Hepatocyte (in vitro differentiated cells): Measurements from ENCODE around the gene NLRP5.

Experiments used
- EZH2 ChIP-seq: fragments of 200-600 bp; sonication (generic); IDR thresholded peaks from 2 replicates; pipeline ENCODE4 v1.6.1; 2016; ENCODE audit warnings: antibody characterized with exemption, mild to moderate bottlenecking, borderline replicate concordance
- EZH2phosphoT487 ChIP-seq: fragments of 200-600 bp; sonication (generic); IDR thresholded peaks from one replicate; pipeline ENCODE4 v1.6.1; 2018; ENCODE audit warnings: antibody characterized with exemption, mild to moderate bottlenecking, low read depth, moderate library complexity; ENCODE audit not compliant: unreplicated experiment, severe bottlenecking
- TF ChIP-seq, protein P1 (sequence below): fragments of 200-600 bp; sonication (generic); IDR thresholded peaks from 2 replicates; pipeline ENCODE4 v1.5.1; 2016; ENCODE audit warnings: antibody characterized with exemption, mild to moderate bottlenecking; ENCODE audit not compliant: poor library complexity

- TF ChIP-seq, protein P1, sequence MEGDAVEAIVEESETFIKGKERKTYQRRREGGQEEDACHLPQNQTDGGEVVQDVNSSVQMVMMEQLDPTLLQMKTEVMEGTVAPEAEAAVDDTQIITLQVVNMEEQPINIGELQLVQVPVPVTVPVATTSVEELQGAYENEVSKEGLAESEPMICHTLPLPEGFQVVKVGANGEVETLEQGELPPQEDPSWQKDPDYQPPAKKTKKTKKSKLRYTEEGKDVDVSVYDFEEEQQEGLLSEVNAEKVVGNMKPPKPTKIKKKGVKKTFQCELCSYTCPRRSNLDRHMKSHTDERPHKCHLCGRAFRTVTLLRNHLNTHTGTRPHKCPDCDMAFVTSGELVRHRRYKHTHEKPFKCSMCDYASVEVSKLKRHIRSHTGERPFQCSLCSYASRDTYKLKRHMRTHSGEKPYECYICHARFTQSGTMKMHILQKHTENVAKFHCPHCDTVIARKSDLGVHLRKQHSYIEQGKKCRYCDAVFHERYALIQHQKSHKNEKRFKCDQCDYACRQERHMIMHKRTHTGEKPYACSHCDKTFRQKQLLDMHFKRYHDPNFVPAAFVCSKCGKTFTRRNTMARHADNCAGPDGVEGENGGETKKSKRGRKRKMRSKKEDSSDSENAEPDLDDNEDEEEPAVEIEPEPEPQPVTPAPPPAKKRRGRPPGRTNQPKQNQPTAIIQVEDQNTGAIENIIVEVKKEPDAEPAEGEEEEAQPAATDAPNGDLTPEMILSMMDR: no peak
- TF ChIP-seq EZH2: no peak
- TF ChIP-seq EZH2phosphoT487: no peak
These were observed 6.9 kb downstream of the NLRP5 start for GRCh38 chr19:55993492-55993891.
